BLaER1 treated with 17β-estradiol and CSF1 and Interleukin-3, amounts not matched to agents 10 nM and 100 nM (cell line): Measurements from ENCODE around the gene FAM163B.
A peak's percentile ranks its signal among the peaks of the same experiment; 100 is the strongest.
"Not testable (repeated sequence)": the region's sequence is repeated elsewhere in the genome, so short reads cannot be mapped to it uniquely, and the experiment has no call there.

Experiments
- H3K27ac ChIP-seq, 11 experiments: shearing (Covaris generic); formaldehyde crosslinking; 2 replicates each; pipeline ENCODE4 v1.8.1; 2022
- H3K27me3 ChIP-seq, 11 experiments: shearing (Covaris generic); formaldehyde crosslinking; 2 replicates each; pipeline ENCODE4 v1.8.1; 2022
- H3K36me3 ChIP-seq, 11 experiments: shearing (Covaris generic); formaldehyde crosslinking; 2 replicates each; pipeline ENCODE4 v1.8.1; 2022
- H3K4me1 ChIP-seq, 10 experiments: shearing (Covaris generic); formaldehyde crosslinking; 2 replicates each; pipeline ENCODE4 v1.8.1; 2022
- H3K4me2 ChIP-seq, 11 experiments: shearing (Covaris generic); formaldehyde crosslinking; 2 replicates each; pipeline ENCODE4 v1.8.1; 2022
- H3K4me3 ChIP-seq, 10 experiments: shearing (Covaris generic); formaldehyde crosslinking; 2 replicates each; pipeline ENCODE4 v1.8.1; 2022
- H3K9ac ChIP-seq, 11 experiments: shearing (Covaris generic); formaldehyde crosslinking; 2 replicates each; pipeline ENCODE4 v1.8.1; 2022
- H3K9me3 ChIP-seq, 11 experiments: shearing (Covaris generic); formaldehyde crosslinking; replicated peaks in 1 of 11; 2 replicates each; pipeline ENCODE4 v1.8.1; 2022
- H4K20me1 ChIP-seq, 11 experiments: shearing (Covaris generic); formaldehyde crosslinking; 2 replicates each; pipeline ENCODE4 v1.8.1; 2022
- Cebpa-rat ChIP-seq, 11 experiments: shearing (Covaris generic); IDR thresholded peaks; 2 replicates each; pipeline ENCODE4 v1.8.1; 2022

The FAM163B gene

DNA sequence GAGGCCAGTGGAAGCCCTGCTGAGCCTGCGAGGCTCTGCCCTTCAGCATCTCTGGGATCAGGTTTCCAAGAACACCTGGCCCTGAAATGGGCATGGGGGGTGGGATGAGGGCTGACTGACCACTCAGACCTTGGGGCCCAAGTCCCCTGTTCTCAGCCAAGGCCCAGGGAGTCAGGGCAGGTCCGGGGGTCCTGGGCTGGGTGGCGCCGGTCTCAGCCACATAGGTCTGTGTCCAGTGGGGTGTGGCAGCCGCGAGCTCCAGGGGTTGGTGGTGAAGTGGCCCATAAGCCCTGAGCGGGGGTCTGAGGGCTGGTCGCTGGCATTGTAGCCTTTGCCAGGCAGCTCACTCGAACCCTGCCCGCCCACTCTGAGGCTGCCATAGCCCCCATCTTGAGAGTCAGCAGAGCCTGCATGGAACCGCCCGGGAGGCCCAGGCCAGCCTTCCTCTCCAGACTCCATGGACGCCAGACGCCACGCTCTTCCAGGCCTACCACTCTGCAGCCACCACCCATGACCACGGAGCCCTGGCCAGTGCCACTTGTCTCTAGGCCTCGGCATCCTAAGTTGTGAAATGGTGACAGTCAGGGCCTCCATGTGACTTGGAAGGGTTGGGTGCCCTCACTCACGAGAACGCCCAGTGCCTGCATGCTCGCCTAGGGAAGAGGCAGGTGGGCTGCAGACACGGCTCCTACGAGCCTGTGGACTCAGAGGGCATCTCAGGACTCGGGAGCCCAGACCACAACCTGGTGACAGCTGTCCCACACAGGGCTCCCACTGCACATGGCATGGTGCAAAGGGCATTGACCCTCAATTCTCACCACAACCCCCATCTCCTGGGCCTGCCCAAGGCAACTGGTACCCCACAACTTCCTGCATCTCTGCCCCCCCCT lies 20.3 kb upstream of the FAM163B start:
- TF ChIP-seq Cebpa-rat (IDR thresholded peaks at IDR 0.05) = no peak

DNA sequence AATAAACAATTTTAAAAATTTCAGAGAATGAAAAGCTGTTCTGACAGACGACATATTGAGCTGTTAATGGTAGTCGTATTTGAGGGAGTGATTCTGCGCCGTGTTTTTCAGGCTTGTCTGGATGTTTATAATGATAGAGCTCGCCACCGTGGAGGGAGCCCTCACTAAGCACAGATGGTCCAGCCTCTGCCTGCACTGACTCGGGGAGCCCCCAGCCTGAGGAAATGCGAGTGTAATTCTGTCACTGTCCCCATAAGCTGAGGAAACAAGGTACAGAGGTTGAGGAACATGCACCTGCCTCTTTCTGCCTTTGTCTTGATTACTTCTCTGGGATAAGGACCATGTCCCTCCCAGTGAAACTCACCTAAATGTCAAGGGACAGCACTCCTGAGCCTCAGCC lies 19.6 kb upstream of the FAM163B start:
- H3K9me3 ChIP-seq = peaks cover 29 to 39% (median 33%) of the 10 kb centered on the region in 11 experiments
- no peak overlapping the region for H3K9ac ChIP-seq
- no peaks in the 10 kb centered on the region for H3K36me3 ChIP-seq
- no peak overlapping the region for H3K4me2 ChIP-seq
- H3K27me3 ChIP-seq = peaks cover 0 to 2% (median 0%) of the 10 kb centered on the region in 11 experiments; a peak in 2 of 22 replicates
- H3K4me1 ChIP-seq = peaks cover 2 to 15% (median 12%) of the 10 kb centered on the region in 10 experiments; a peak in 19 of 20 replicates
- no peak for TF ChIP-seq Cebpa-rat (IDR thresholded peaks at IDR 0.05)
- no peaks in the 10 kb centered on the region for H4K20me1 ChIP-seq
- H3K27ac ChIP-seq = no peak overlapping the region
- no peak overlapping the region for H3K4me3 ChIP-seq

More for the DNA sequence above, 20.3 kb upstream of the FAM163B start:
- H3K4me3 ChIP-seq = no peak overlapping the region
- H4K20me1 ChIP-seq = peaks cover 0 to 2% (median 0%) of the 10 kb centered on the region in 11 experiments; a peak in 2 of 22 replicates
- peaks cover 0 to 9% (median 0%) of the 10 kb centered on the region in 11 experiments; a peak in 3 of 22 replicates for H3K27me3 ChIP-seq
- no peak overlapping the region for H3K27ac ChIP-seq
- H3K9ac ChIP-seq = no peak overlapping the region
- H3K9me3 ChIP-seq = peaks cover 27 to 34% (median 30%) of the 10 kb centered on the region in 11 experiments
- no peak overlapping the region for H3K4me2 ChIP-seq
- peaks cover 8 to 22% (median 19%) of the 10 kb centered on the region in 10 experiments for H3K4me1 ChIP-seq
- no peaks in the 10 kb centered on the region for H3K36me3 ChIP-seq

DNA sequence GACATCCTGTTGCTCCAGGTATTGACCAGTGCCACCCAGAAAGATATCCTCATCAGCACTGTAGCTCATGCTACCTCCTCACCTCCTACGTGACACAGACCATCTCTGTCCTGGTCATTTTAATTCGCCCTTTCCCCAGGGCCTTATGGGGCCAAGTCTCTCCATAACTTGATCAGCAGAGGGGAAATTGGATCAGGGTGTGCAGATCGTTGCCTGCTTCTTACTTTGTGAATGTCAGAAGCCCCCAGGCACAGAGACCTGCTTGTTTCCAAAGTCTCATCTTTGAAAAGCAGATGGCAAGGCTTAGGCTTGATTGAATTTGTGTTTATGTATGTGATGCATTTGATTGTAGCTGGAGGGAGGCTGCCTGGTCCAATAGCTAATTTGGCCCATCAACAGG lies 18.2 kb upstream of the FAM163B start:
- Histone ChIP-seq H3K27ac (no peak overlapping the region), H3K4me2 (no peak overlapping the region), H3K9ac (no peak overlapping the region), H4K20me1 (no peaks in the 10 kb centered on the region), H3K36me3 (no peaks in the 10 kb centered on the region), H3K9me3 (peaks cover 29 to 41% (median 33%) of the 10 kb centered on the region in 11 experiments), H3K4me3 (no peak overlapping the region), H3K4me1 (peaks cover 0 to 2% (median 0%) of the 10 kb centered on the region in 10 experiments; a peak in 5 of 20 replicates), H3K27me3 (no peaks in the 10 kb centered on the region)
- TF ChIP-seq Cebpa-rat (IDR thresholded peaks at IDR 0.05) = no peak

DNA sequence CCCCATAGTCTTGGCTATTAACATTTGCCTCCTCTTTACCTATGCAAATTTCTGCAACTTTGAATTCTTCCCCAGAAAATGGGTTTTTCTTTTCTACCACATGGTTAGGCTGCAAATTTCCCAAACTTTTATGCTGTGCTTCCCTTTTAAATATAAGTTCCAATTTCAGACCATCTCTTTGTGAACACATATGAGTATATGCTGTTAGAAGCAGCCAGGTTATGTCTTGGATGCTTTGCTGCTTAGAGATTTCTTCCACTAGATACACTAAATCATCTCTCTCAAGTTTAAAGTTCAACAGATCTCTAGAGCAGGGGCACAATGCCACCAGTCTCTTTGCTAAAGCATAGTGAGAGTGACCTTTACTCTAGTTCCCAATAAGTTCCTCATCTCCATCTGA lies 16.8 kb upstream of the FAM163B start:
- H3K36me3 ChIP-seq = not testable (repeated sequence)

GRCh38 chr9:133622555-133622954 lies 13.4 kb upstream of the FAM163B start:
- peaks cover 18 to 35% (median 30%) of the 10 kb centered on the region in 10 experiments for H3K4me1 ChIP-seq
- peaks cover 0 to 27% (median 0%) of the 10 kb centered on the region in 11 experiments; a peak in 6 of 22 replicates for H3K27me3 ChIP-seq
- H3K4me3 ChIP-seq = no peak overlapping the region
- TF ChIP-seq Cebpa-rat (IDR thresholded peaks at IDR 0.05) = no peak
- no peak overlapping the region for H3K9ac ChIP-seq
- no peak overlapping the region for H3K27ac ChIP-seq
- no peak overlapping the region for H3K4me2 ChIP-seq
- H3K36me3 ChIP-seq = no peaks in the 10 kb centered on the region
- peaks cover 29 to 40% (median 33%) of the 10 kb centered on the region in 11 experiments for H3K9me3 ChIP-seq
- peaks cover 0 to 4% (median 0%) of the 10 kb centered on the region in 11 experiments; a peak in 2 of 22 replicates for H4K20me1 ChIP-seq

More for the DNA sequence above, 16.8 kb upstream of the FAM163B start:
- H3K9ac ChIP-seq, H3K4me2 ChIP-seq, H3K4me3 ChIP-seq, H3K27ac ChIP-seq, H3K27me3 ChIP-seq, H4K20me1 ChIP-seq, H3K4me1 ChIP-seq: not testable (repeated sequence)
- peaks cover 29 to 41% (median 33%) of the 10 kb centered on the region in 11 experiments for H3K9me3 ChIP-seq

DNA sequence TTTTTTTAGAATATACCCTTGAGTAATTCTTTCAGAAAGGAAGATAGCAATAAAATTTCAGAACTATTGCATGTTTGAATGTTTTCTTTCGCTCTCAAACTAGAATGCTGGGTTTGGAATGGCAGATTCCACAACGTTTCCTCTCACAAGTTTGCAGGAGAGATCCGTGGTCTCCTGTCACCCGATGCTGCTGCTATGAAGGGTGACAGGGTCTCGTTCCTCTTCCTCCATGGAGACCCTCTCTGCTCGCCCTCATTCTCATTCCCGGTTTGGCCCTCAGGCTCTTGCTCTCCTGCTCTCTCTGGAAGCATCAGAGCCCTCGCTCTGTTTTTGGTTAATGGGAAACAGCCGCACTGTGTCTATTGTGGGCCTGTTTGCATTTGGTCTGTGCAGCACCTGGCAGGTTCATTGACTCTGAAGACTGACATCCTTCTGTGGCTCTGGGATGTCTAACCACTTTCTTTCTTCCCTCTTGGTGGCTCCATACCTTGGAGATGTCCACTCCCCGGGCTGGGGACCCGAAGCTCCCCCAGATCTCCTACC lies 12.6 kb upstream of the FAM163B start:
- TF ChIP-seq Cebpa-rat (IDR thresholded peaks at IDR 0.05) = no peak
- no peaks in the 10 kb centered on the region for H3K36me3 ChIP-seq
- H3K9ac ChIP-seq = no peak overlapping the region
- H3K27ac ChIP-seq = no peak overlapping the region
- H3K27me3 ChIP-seq = peaks cover 0 to 29% (median 0%) of the 10 kb centered on the region in 11 experiments; a peak in 6 of 22 replicates
- H3K4me2 ChIP-seq = no peak overlapping the region
- H3K4me1 ChIP-seq = peaks cover 18 to 41% (median 32%) of the 10 kb centered on the region in 10 experiments
- H3K4me3 ChIP-seq = no peak overlapping the region
- H4K20me1 ChIP-seq = peaks cover 0 to 11% (median 0%) of the 10 kb centered on the region in 11 experiments; a peak in 4 of 22 replicates
- H3K9me3 ChIP-seq = peaks cover 23 to 32% (median 26%) of the 10 kb centered on the region in 11 experiments

DNA sequence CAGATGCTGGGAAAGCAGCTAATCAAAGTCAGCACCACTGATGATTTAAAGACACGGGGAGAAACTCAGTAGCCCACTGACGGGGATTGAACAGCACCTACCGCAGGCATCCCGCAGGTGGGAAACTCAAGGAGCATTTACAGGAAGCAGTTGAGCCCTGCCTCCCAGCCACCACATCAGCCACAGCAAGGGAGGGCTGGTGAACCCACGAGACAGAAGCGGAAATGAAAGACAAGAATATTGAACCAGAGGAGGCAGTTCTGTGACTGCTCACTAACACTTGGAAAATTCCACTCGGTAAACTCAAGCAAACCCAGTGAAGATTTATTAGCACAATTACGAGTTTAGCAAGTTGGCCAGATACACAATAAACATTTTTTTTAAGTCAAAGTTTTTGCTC lies 10.6 kb upstream of the FAM163B start:
- Histone ChIP-seq H3K4me2 (peak overlapping the region; percentile 21 to 70 (median 63)), H3K27ac (no peak overlapping the region), H3K9ac (no peak overlapping the region), H3K4me1 (peaks cover 18 to 41% (median 32%) of the 10 kb centered on the region in 10 experiments), H3K36me3 (no peaks in the 10 kb centered on the region), H4K20me1 (peaks cover 0 to 29% (median 0%) of the 10 kb centered on the region in 11 experiments; a peak in 6 of 22 replicates), H3K27me3 (peaks cover 0 to 29% (median 0%) of the 10 kb centered on the region in 11 experiments; a peak in 6 of 22 replicates), H3K4me3 (no peak overlapping the region), H3K9me3 (peaks cover 3 to 12% (median 6%) of the 10 kb centered on the region in 11 experiments; a peak in 19 of 22 replicates)
- no peak for TF ChIP-seq Cebpa-rat (IDR thresholded peaks at IDR 0.05)

- Histone ChIP-seq H3K4me2 (peak overlapping the region in 5 of 11 experiments; percentile 22 to 70 (median 66); a peak in 3 of 22 replicates), H3K4me3 (no peak overlapping the region), H3K4me1 (peaks cover 18 to 41% (median 32%) of the 10 kb centered on the region in 10 experiments), H3K36me3 (no peaks in the 10 kb centered on the region), H3K9me3 (peaks cover 0 to 2% (median 0%) of the 10 kb centered on the region in 11 experiments; a peak in 1 of 22 replicates), H3K27ac (no peak overlapping the region), H4K20me1 (peaks cover 0 to 33% (median 0%) of the 10 kb centered on the region in 11 experiments; a peak in 6 of 22 replicates), H3K27me3 (peaks cover 0 to 32% (median 4%) of the 10 kb centered on the region in 11 experiments; a peak in 7 of 22 replicates), H3K9ac (no peak overlapping the region)
- no peak for TF ChIP-seq Cebpa-rat (IDR thresholded peaks at IDR 0.05)
Measured at GRCh38 chr9:133618726-133619125, 9.5 kb upstream of the FAM163B start.
